ENCODE measurements around the gene KCNK17.

KCNK17 gene, protein sequence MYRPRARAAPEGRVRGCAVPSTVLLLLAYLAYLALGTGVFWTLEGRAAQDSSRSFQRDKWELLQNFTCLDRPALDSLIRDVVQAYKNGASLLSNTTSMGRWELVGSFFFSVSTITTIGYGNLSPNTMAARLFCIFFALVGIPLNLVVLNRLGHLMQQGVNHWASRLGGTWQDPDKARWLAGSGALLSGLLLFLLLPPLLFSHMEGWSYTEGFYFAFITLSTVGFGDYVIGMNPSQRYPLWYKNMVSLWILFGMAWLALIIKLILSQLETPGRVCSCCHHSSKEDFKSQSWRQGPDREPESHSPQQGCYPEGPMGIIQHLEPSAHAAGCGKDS

DNA sequence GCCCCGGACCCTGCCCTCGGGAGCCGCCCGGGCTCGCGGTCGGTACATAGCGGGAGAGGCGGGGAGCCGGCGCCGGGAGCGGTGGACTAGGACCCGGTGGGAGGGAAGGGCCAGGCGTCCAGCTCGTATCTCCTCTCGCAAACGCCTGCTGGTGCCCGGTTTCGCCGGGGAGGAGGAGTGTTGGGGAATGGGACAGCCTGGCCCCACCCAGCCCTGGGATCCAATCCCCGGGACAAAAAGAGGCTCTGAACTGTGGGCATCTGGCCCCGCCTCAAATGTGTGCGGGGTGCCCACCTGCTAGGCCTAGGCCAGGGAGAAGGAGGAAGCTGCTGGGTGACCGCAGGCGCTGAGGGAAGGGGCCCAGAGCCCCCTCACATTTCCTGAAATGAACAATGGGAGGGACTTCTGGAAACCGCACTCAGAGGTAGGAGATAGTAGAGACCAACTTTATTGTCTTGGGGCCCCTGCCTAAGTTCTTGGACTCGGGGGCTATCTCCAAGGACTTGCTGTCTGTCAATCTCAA is at the start of gene KCNK17:
KCNK17 (minus strand) TSS at position 147 of the 523 bp plus-strand sequence; CDS start at position 48, 99 bp downstream.
- no peak for DNase-seq

- no peak for DNase-seq
Observed at GRCh38 chr6:39363280-39363679, 49.1 kb upstream of the KCNK17 start.

- no peak for DNase-seq
Observed at GRCh38 chr6:39362487-39362865, 48.3 kb upstream of the KCNK17 start.

DNA sequence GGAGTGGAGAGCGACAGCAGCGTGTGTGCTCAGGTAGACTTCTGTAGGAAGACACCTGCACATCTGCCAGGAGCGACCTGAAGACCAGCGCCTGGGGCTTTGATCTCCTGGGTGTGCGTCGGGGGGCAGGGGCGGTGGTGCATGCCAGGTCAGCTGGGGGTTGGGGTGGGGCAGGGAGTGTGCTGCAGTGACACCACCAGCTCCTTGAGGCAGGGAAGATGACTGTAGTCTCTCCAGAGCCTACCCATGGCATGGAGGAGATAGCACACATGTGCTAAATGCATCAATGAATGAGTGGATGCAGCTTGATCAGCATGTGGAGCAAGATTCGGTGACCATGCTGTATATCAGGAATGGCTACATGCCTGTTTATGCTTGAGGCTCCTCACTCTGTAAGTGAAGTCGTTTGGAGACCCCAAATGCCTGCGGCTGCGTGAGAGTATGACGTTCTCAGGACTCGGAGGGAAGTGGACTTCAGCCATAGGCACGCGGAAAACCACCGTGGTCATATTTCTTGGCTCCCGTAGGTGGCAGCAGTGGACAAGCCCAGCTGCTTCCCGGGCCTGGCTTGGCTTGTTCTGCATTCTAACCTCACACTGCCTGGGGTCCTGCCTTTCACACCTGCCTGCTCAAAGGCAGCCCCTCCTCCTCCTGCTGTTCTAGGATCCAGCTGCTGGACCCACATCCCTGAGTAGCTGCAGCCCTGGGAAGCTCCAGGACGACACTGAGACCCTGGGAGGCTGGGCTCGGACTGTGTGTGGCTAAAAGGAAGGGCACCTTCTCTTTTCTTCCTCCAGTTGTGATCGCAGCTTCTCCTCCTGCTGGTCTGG is 47.7 kb upstream of the KCNK17 start:
- DNase-seq = peak; percentile 40

- DNase-seq = no peak
Observed at GRCh38 chr6:39360378-39360777, 46.2 kb upstream of the KCNK17 start.

GRCh38 chr6:39357998-39358686 is 43.9 kb upstream of the KCNK17 start:
- DNase-seq = no peak

DNA sequence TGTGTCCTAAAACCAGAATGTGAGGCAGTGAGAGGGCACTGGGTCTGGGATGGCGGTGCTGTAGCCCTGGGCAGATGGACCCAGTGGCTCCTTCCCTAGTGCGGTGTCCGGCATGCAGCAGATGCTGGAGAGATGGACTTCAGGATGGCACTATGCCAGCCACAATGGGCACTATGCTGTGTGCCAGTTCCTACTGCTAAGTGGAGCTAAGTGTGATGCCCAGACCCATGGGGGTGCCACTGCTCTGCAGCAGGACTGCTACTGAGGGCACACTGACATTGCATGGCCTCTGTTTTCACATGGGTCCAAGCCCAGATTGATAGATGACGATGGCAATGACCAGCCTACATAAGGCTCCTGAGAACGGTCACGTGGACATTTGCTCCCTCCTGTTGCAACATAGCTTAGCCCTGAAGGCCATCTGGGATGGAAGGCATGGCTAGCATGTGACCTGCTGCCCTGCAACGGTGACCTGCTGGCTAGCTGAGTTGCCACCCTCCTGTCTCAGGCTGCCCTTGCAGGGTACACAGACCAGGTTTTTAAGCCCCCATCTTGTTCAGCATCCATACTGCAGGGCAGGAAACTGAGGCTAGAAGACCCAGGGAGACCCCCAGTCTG is 39.6 kb upstream of the KCNK17 start:
- no peak for DNase-seq

- no peak for DNase-seq
Observed at GRCh38 chr6:39350723-39351505, 36.7 kb upstream of the KCNK17 start.

DNA sequence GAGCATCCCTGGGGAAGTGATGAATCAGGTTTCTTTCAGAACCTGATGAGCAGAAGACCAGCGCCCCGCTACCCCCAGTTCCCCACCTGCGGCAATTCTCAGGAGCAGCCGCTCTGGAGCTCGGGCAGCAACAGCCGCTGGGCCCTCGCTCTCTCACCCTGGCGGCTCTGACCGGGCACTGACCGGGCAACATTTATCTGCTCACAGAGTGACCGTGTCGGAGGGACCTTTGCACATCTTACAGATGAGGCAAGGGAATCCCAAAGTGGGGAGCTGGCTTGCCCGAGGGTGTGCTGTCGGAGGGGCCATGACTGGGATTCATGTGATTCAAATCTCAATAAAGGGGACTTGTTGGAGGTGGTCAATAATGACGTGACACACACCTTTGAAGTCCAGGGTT is 34.5 kb upstream of the KCNK17 start:
- no peak for DNase-seq

GRCh38 chr6:39347906-39348585 is 33.8 kb upstream of the KCNK17 start:
- peak; percentile 62 for DNase-seq

DNA sequence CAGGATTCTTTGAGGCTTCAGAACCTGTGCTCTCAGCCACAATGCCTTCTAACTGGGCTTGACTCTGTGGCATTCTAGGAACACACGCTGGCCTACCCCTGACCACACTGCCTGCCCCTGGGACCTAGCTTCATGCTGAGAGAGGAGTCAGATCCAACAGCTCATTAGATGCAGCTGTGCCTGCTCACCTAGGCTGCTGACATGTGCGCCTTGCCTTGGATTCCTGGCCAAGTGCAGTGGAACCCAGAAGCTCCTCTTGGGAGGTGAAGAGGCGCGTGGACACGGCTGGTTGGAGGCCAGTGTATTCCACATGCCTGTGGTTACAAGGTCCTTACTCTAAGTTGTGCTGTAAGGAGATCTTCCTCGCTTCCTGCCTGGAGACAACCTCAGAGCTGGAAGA is 33.0 kb upstream of the KCNK17 start:
- no peak for DNase-seq

GRCh38 chr6:39344821-39345280 is 30.6 kb upstream of the KCNK17 start:
- no peak for DNase-seq

GRCh38 chr6:39343396-39343870 is 29.2 kb upstream of the KCNK17 start:
- DNase-seq = no peak

GRCh38 chr6:39342692-39343395 is 28.6 kb upstream of the KCNK17 start:
- DNase-seq = no peak

DNA sequence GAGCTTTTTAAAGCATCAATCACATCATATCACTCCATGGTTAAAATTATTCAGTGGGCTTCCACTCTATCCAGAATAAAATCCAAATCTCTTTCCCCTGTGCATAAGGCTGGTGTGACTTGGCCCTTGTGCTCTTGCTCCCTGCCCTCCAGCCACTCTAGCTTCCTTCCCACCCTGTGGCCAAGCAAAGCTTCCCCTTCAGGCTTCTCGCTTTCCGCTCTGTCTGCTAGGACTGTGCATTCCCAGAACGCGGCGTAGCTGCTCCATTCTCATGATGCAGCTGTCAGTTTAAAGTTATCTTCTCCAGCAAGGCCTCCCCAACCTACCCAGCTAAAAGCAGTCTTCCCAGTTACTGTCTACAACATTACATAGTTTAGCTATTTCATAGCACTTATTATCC is 27.7 kb upstream of the KCNK17 start:
- no peak for DNase-seq

- DNase-seq = no peak
Observed at GRCh38 chr6:39341352-39341751, 27.1 kb upstream of the KCNK17 start.

DNA sequence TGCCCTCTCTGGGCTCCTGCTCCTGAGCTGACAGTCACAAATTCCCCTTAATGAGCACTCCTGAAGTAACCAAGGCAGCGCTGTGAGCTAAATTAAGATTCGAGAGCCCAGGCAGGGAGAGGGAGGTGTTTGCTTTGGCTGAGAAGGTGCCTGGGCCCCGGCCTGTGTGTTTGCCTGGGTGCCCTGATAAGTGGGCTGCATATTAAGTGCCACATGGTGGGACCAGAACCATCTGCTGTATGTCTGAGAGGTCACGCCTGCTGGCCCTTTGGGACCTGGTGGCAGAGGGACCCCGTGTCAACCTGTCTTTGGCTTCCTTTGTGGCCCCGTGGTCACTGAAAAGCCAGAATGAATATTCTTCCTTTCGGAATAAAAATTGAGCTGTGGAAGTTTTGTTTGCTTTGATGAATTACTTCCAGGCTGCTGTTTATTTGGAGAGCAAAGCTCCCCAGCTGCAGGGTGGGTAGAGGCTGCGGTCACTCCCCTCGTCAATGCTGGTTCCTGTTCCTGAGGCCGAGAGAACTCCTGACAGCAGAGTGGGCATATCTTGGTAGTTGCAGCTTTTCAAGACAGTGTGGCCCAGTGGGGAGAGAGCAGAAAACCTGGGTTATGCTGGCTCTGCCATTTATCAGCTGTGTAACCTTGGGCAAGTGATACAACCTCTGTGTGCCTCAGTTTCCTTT is 25.8 kb upstream of the KCNK17 start:
- no peak for DNase-seq

DNA sequence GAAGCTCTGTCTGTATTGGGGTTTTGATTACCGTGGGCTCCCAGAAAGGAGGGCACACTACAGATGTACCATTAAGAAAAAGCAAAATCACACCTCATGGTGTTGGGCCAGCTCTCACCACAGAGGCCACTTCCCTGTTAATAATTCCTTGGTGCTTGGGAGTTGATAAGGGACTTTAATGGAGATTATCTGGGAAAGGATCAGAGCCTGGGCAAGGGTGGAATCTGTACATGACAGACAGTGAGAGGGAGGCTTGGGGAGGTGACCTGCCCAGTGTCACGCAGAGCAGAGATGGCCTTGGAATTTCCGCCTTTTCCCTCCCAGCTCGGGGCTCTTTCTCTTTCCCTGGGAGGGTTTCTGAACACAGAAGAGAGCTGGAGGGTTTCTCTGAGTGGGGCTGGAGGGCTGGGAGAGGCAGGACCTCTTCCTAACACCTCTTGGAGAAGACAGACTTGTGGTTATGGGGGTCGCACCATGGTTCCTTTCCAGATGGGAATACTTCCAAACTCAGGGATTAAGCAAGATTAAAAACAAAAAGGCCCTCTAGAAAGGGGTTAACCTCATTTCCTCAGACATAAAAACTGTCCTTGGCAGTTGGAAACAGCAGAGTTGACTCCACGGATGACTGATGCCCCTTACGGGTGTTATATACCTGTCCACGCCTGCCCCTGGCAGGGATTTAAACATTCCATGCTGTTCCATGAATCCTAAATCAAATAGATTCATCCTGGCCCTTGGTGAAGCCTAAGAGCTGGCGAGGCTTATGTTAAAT is 25.1 kb upstream of the KCNK17 start:
- no peak for DNase-seq

GRCh38 chr6:39338397-39338796 is 24.2 kb upstream of the KCNK17 start:
- DNase-seq = no peak
